Measurements from ENCODE around the gene FBXO10.

Gene FBXO10

DNA sequence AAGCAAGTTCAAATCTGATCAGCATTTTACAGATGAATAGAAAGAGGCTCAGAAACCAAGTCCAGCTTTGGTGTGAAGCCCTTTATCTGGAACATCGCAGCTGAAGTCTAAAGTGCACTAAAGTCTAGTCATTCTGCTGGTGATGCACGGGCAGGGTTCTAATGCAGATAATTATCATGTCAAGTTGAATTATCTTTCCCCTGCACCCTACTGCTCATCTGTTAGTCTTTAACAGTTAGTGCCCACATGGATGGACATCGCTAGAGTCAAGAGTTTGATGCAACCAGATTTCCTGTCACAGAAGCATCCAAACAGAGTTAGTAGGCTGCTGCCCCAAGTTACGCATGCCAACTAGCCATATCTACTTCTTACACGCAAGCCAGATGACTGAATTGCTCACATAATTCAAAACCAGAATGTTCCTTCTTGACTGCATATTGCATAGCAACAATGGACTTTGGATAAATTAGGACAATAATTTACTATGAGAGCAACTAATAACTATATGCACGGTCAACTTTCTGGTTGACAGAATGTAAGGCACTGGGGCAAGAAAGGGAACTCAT lies 17.8 kb upstream of the FBXO10 start:
- DNase-seq (ENCODE audit: low read depth), result no peak

GRCh38 chr9:37592108-37592951 lies 16.1 kb upstream of the FBXO10 start, which contains the start of gene TOMM5:
TOMM5 (minus strand) TSS chr9:37592597; CDS start chr9:37592532, 65 bp downstream.
- DNase-seq (ENCODE audit: low read depth), result peak; percentile 93

GRCh38 chr9:37587521-37587920 lies 11.3 kb upstream of the FBXO10 start:
- no peak for DNase-seq (ENCODE audit: low read depth)

- no peak for DNase-seq (ENCODE audit: low read depth)
These were observed 7.4 kb upstream of the FBXO10 start for GRCh38 chr9:37583522-37584121.

DNA sequence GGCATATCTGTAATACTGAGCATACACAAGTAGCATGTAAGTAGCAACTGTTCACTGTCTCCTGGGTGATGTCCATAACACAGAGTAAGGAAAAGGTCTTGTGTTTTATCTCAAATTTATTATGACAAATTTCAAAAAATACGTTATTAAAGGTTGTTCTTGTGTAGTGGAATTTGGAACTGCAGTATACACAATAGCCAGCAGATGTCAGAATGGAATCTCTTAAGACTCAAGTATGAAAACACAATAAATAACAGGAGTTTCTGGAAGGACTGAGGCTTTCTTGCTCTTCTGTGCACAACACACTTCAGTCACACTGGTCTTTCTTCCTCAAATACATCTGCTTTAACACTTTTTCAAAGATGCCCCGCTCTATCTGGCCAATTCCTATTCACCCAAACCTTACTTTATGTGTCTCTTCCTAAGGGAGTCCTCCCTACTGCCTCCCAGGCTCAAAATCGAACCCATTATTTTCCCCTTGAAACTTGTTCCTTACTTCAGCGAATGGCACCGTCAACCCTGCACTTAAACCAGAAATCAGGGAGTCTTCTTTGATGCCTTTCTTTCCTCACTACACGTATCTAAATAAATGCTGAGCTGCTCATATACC lies 6.5 kb upstream of the FBXO10 start:
- DNase-seq (ENCODE audit: low read depth), result peak; percentile 60

DNA sequence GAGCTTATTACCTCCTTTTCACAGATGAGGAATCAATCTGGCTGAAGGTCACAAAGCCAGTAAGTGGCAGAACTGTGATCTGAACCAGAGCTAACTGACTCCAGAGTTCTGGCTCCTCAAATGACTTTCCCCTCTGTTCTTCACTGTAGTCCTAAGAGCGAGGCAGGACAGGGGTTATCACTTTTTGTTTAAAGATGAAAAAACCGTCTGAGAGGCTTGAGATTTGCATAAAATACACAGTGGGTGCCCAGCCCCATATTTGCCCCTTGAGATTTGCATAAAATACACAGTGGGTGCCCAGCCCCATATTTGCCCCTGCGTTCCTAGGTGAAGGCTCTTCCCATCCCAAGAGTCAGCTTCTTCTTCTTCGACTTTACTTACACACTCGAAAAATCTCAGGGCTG lies 667 bp downstream of the FBXO10 start:
- no peak for DNase-seq (ENCODE audit: low read depth)

DNA sequence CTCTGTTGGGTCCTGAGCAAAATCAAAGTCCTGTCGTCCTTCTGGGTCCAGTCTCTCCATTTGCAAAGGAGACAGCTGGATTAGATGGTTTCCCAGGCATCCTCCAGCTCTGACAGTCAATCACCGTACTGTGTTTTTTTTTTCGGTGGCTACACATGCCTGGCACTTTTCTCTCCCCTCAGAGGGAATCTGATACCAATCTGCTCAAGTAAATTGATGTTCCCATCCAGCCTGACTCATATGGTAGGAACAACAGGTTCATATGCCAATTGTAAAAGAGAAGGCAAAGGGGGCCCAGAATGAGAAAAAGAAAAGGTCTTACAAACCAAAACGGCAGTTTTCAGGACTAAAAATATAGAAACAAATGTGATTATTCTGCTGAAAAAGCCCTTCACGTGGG lies 1.2 kb downstream of the FBXO10 start:
- DNase-seq (ENCODE audit: low read depth), result peak; percentile 27

- DNase-seq (ENCODE audit: low read depth), result peak; percentile 61
These were observed 1.9 kb downstream of the FBXO10 start for GRCh38 chr9:37574241-37574721.

DNA sequence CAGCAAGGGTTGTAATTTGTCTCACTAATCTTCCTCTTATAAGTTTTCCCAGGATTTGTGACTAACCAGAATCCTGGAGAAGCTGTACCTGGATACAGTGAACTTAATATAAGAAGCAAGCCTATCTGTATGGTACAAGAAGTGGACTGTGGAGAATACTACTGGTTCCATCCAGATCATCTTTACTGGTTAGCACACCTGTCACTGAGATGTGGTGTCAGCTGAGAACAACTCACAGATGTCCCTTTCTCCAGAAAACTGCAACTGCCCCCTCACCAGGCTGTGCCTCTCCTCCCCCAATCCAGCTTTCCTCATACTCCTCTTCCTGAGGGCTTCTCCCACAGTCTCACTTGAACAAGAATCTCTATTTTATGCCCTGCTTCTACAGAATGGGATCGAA lies 4.9 kb downstream of the FBXO10 start:
- no peak for DNase-seq (ENCODE audit: low read depth)

DNA sequence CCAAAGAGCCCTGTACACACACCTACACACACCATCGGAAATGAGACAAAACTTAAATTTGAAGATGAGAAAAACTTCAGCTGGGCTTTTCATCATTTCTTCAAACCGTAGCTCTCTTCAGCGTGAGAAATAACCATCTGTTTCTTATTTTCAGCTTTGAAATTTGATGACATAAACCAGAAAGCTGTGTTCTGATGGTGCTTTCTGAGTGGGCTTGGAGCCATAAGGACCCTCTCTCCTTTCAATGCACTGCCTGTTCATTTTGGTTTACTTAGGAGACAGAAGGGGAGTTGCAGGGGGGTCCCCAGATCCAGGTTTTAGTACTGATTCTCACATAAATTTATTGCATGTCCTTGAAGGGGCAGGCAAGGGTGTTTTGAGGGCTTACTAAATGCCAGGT lies 9.5 kb downstream of the FBXO10 start:
- no peak for DNase-seq (ENCODE audit: low read depth)

- no peak for DNase-seq (ENCODE audit: low read depth)
These were observed 10.2 kb downstream of the FBXO10 start for GRCh38 chr9:37565661-37566618.

- no peak for DNase-seq (ENCODE audit: low read depth)
These were observed 11.3 kb downstream of the FBXO10 start for GRCh38 chr9:37564916-37565315.

GRCh38 chr9:37563806-37564513 lies 12.2 kb downstream of the FBXO10 start:
- no peak for DNase-seq (ENCODE audit: low read depth)

DNA sequence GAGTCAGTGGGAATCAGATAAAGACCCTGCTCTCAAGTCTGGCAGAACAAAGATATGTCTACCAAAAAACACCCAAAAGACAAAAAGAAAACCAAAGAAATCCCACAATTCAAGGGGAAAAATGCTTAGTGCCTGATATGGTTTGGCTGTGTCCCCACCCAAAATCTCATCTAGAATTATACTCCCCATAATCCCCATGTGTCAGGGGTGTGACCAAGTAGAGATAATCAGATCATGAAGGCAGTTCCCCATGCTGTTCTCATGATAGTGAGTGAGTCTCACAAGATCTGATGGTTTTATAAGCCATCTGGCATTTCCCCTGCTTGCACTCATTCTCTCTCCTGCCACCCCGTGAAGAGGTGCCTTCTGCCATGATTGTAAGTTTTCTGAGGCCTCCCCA lies 13.4 kb downstream of the FBXO10 start:
- DNase-seq (ENCODE audit: low read depth), result no peak

GRCh38 chr9:37561682-37562081 lies 14.5 kb downstream of the FBXO10 start:
- DNase-seq (ENCODE audit: low read depth), result no peak

- DNase-seq (ENCODE audit: low read depth), result no peak
These were observed 16.2 kb downstream of the FBXO10 start for GRCh38 chr9:37559855-37560592.

DNA sequence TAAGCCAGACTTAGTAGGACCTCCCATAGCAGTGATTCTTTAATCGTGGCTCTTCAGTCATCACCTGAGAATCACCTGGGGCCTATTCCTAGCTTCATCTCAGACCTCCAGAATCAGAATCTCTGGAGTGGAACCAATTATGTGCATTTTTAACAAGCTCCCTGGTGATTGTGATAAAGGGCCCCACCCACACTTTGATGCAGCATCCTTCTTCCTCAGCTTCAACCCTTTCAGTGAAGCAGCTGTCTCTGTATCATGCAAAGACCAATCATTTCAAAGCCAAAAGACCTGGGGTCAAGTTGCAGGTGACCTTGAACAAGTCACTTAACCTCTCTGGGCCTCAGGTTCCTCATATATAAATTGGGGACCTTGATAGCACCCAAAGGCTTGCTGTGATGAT lies 17.1 kb downstream of the FBXO10 start:
- no peak for DNase-seq (ENCODE audit: low read depth)

GRCh38 chr9:37555786-37556185 lies 20.4 kb downstream of the FBXO10 start:
- DNase-seq (ENCODE audit: low read depth), result peak; percentile 64

- DNase-seq (ENCODE audit: low read depth), result no peak
These were observed 21.9 kb downstream of the FBXO10 start for GRCh38 chr9:37554318-37554717.

- DNase-seq (ENCODE audit: low read depth), result no peak
These were observed 24.3 kb downstream of the FBXO10 start for GRCh38 chr9:37551888-37552287.
